ENCODE measurements around the gene GTF2H1.

DNA sequence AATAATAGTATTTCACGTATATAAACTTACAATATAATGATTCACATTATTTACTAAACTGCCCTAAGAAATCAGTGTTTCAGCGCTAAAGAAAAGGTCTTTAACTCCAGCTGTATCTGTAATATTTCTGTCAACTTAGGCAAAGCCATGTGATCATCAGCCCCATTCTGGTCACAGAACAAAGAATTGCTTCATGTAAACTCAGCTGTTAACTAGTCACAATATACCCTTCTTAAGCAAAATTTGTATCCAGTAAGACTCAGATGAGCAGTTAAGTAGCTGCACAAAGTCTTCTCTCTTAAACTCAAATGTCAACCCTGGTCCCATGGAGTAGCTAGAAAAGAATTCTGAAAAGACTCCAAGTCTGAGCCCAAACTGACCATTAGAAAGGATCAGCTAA, 27.1 kb upstream of the GTF2H1 start:
- TF ChIP-seq YY1 (IDR thresholded peaks at IDR 0.05; ENCODE audit: insufficient read depth, insufficient read length) (no peak), ZNF274 (IDR thresholded peaks at IDR 0.05; ENCODE audit: low read depth, low read length) (no peak)

All from NT2/D1 (cell line).